ENCODE results near the gene GIT1. TPM values are rescaled to one million over a fixed set of nuclear protein-coding genes. Genes with fewer than 3 reads are reported as not detected.

GIT1 gene
- total RNA-seq (2022; extraction: Qiagen RNA extraction): 62.0 to 83.1 TPM (median 80.5 TPM) in 5 replicates

GRCh38 chr17:29589524-29590410, at the start of gene GIT1:
Gene GIT1 (minus strand): TSS chr17:29589648. CDS start chr17:29589378, 270 bp downstream.

GRCh38 chr17:29622337-29623282, 33.2 kb upstream of the GIT1 start, which contains the start of gene CORO6:
Gene CORO6 (minus strand): TSS chr17:29622912. CDS start chr17:29621421, 1,491 bp downstream.

GRCh38 chr17:29592850-29593551, 3.6 kb upstream of the GIT1 start, which contains the start of gene ANKRD13B:
Gene ANKRD13B (plus strand): TSS chr17:29593132. CDS start chr17:29593622, 490 bp downstream.

GRCh38 chr17:29568331-29569244, 20.9 kb downstream of the GIT1 start, which contains the start of gene TP53I13:
Gene TP53I13 (plus strand): TSS chr17:29568701. CDS start chr17:29568759, 58 bp downstream.

GRCh38 chr17:29566473-29567303, 22.8 kb downstream of the GIT1 start, which contains the start of gene ABHD15:
Gene ABHD15 (minus strand): TSS chr17:29567037. CDS start chr17:29566966, 71 bp downstream.

Other genes starting within 250 kb of the GIT1 start
- gene TAOK1, start 199.3 kb downstream of the GIT1 start, total RNA-seq (2022; extraction: Qiagen RNA extraction): 16.0 to 24.9 TPM (median 23.9 TPM) in 5 replicates
- gene ABHD15, start 22.6 kb downstream of the GIT1 start, total RNA-seq (2022; extraction: Qiagen RNA extraction): 20.3 to 27.2 TPM (median 26.4 TPM) in 5 replicates
- 63.5 to 110 TPM (median 98.3 TPM) in 5 replicates for gene TP53I13, start 20.9 kb downstream of the GIT1 start, total RNA-seq (2022; extraction: Qiagen RNA extraction)
- 19.4 to 31.8 TPM (median 28.8 TPM) in 5 replicates for gene ANKRD13B, start 3.5 kb upstream of the GIT1 start, total RNA-seq (2022; extraction: Qiagen RNA extraction)
- gene CORO6, start 33.3 kb upstream of the GIT1 start, total RNA-seq (2022; extraction: Qiagen RNA extraction): 5.4 to 8.1 TPM (median 5.9 TPM) in 5 replicates